CD4-positive, alpha-beta T cell (primary cell): ENCODE data around the gene PLCXD1. TPM values are rescaled to one million over a fixed set of nuclear protein-coding genes. Genes with fewer than 3 reads are reported as not detected.

Experiments used
- ATAC-seq: fragments of 200-7000 bp; cut with Tn5 transposase; one replicate; pipeline ENCODE4 v1.10.0; 2022; ENCODE audit warnings: mild to moderate bottlenecking; ENCODE audit not compliant: poor library complexity
- CTCF ChIA-PET: fragments of 350-600 bp; sonication (Branson Sonifier 250); formaldehyde crosslinking; loops from one replicate; lab custom pipeline; 2021; ENCODE audit warnings: antibody characterized with exemption, inconsistent platforms; lab: Charles Lee
- POLR2A ChIA-PET: fragments of 350-600 bp; sonication (Branson Sonifier 250); formaldehyde crosslinking; loops from one replicate; lab custom pipeline; 2021; ENCODE audit warnings: antibody characterized with exemption, inconsistent platforms; lab: Charles Lee
- DNase-seq, 14 experiments: peaks; one replicate each; pipeline ENCODE4 v3.0.0-alpha.2; 2013 to 2020; ENCODE audit warnings: mixed read lengths in 2 of 14
- H3K27ac ChIP-seq, 2 donors: one replicate each; pipeline versions ENCODE4 v1.5.1 to v1.7.0; 2013; ENCODE audit warnings: low read length in 2 of 2, low read depth in 1 of 2, mild to moderate bottlenecking in 1 of 2
- H3K27me3 ChIP-seq, 2 experiments: 1 replicate in 1 of 2; 2 replicates in 1 of 2; pipeline versions ENCODE4 v1.6.1 to v1.7.0; 2013; ENCODE audit warnings: low read length in 2 of 2, control low read depth in 1 of 2, mild to moderate bottlenecking in 1 of 2, moderate library complexity in 1 of 2; ENCODE audit not compliant: insufficient read depth in 2 of 2, control insufficient read depth in 1 of 2
- H3K36me3 ChIP-seq: one replicate; pipeline ENCODE4 v1.6.1; 2013; ENCODE audit warnings: low read length, control low read depth; ENCODE audit not compliant: insufficient read depth
- H3K4me1 ChIP-seq: one replicate; pipeline ENCODE4 v1.6.1; 2013; ENCODE audit warnings: low read length, control low read depth; ENCODE audit not compliant: insufficient read depth
- H3K4me3 ChIP-seq: one replicate; pipeline ENCODE4 v1.5.1; 2013; ENCODE audit warnings: mild to moderate bottlenecking, low read length, moderate library complexity
- H3K9me3 ChIP-seq, 2 experiments: 1 replicate in 1 of 2; 2 replicates in 1 of 2; pipeline versions ENCODE4 v1.6.1 to v1.7.0; 2013; ENCODE audit warnings: low read length in 2 of 2, mild to moderate bottlenecking in 2 of 2, control low read depth in 1 of 2, moderate library complexity in 1 of 2; ENCODE audit not compliant: control insufficient read depth in 1 of 2, insufficient read depth in 1 of 2
- H3K27ac Mint-ChIP-seq: one replicate; pipeline ENCODE4 v1.8.0; 2020; ENCODE audit warnings: mixed read lengths
- H3K27me3 Mint-ChIP-seq: one replicate; pipeline ENCODE4 v1.8.0; 2021; ENCODE audit warnings: mixed read lengths
- H3K36me3 Mint-ChIP-seq: one replicate; pipeline ENCODE4 v1.8.0; 2021; ENCODE audit warnings: low read depth, mixed read lengths
- H3K4me1 Mint-ChIP-seq: one replicate; pipeline ENCODE4 v1.8.0; 2021; ENCODE audit warnings: low read depth, mixed read lengths
- H3K4me3 Mint-ChIP-seq: one replicate; pipeline ENCODE4 v1.8.0; 2020; ENCODE audit warnings: mild to moderate bottlenecking, mixed read lengths
- H3K9me3 Mint-ChIP-seq: one replicate; pipeline ENCODE4 v1.8.0; 2020; ENCODE audit warnings: mixed read lengths
- intact Hi-C, 2 experiments: fragments of 100-400 bp; cut with DNase I in 1 of 2; cut with micrococcal nuclease in 1 of 2; formaldehyde crosslinking; loops; one replicate each; pipeline versions ENCODE4 v1.15.1 to v1.9.0; 2023 to 2025; cut with DNase I, micrococcal nuclease
- total RNA-seq, 174 experiments: library from RNA in 2 of 174; stranded (reverse) in 2 of 174; gene quantifications; one replicate each; pipeline ENCODE4 v1.2.3 and lab custom pipeline; 2021 to 2026
- TF ChIP-seq, protein P1 (sequence below): fragments of 200-600 bp; IDR thresholded peaks from one replicate; pipeline ENCODE4 v1.8.0; 2022; ENCODE audit warnings: antibody characterized with exemption, mild to moderate bottlenecking

PLCXD1 gene
- total RNA-seq, 2 experiments from 2014 or later = 33.0 to 35.8 TPM

GRCh38 chrX:307261-308111 lies 26.3 kb downstream of the PLCXD1 start:
- Mint-ChIP-seq H3K9me3 (no peaks in the 10 kb centered on the region), H3K4me3 (no peak overlapping the region), H3K4me1 (no peaks in the 10 kb centered on the region), H3K36me3 (peaks cover 63% of the 10 kb centered on the region), H3K27ac (no peak overlapping the region), H3K27me3 (no peaks in the 10 kb centered on the region)
- intact Hi-C loops = no loop called here
- POLR2A ChIA-PET = no interaction called here
- CTCF ChIA-PET = no interaction called here
- Histone ChIP-seq H3K27ac (no peak overlapping the region), H3K27me3 (no peaks in the 10 kb centered on the region), H3K36me3 (peaks cover 54% of the 10 kb centered on the region), H3K4me1 (no peaks in the 10 kb centered on the region), H3K9me3 (peaks cover 0 to 28% of the 10 kb centered on the region in 2 experiments), H3K4me3 (no peak overlapping the region)
- DNase-seq (peak in 1 of 14 experiments; percentile 20), ATAC-seq (peak; percentile 25)
- TF ChIP-seq, protein P1, sequence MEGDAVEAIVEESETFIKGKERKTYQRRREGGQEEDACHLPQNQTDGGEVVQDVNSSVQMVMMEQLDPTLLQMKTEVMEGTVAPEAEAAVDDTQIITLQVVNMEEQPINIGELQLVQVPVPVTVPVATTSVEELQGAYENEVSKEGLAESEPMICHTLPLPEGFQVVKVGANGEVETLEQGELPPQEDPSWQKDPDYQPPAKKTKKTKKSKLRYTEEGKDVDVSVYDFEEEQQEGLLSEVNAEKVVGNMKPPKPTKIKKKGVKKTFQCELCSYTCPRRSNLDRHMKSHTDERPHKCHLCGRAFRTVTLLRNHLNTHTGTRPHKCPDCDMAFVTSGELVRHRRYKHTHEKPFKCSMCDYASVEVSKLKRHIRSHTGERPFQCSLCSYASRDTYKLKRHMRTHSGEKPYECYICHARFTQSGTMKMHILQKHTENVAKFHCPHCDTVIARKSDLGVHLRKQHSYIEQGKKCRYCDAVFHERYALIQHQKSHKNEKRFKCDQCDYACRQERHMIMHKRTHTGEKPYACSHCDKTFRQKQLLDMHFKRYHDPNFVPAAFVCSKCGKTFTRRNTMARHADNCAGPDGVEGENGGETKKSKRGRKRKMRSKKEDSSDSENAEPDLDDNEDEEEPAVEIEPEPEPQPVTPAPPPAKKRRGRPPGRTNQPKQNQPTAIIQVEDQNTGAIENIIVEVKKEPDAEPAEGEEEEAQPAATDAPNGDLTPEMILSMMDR = no peak

- ChIA-PET POLR2A (no interaction called here), CTCF (no interaction called here)
- H3K27me3 ChIP-seq = no peaks in the 10 kb centered on the region
- peaks cover 0 to 24% of the 10 kb centered on the region in 2 experiments for H3K9me3 ChIP-seq
- ATAC-seq (no peak), DNase-seq (no peak)
- intact Hi-C loops = no loop called here
- no peak overlapping the region for H3K4me3 ChIP-seq
- no peak overlapping the region for H3K4me3 Mint-ChIP-seq
- H3K4me1 Mint-ChIP-seq = no peaks in the 10 kb centered on the region
- no peak overlapping the region for H3K27ac Mint-ChIP-seq
- H3K36me3 Mint-ChIP-seq = peaks cover 67% of the 10 kb centered on the region
- H3K27ac ChIP-seq = no peak overlapping the region
- TF ChIP-seq, protein P1 = no peak
- H3K27me3 Mint-ChIP-seq = no peaks in the 10 kb centered on the region
- H3K36me3 ChIP-seq = peaks cover 68% of the 10 kb centered on the region
- no peaks in the 10 kb centered on the region for H3K9me3 Mint-ChIP-seq
- H3K4me1 ChIP-seq = no peaks in the 10 kb centered on the region
Measured at GRCh38 chrX:308821-309520, 27.8 kb downstream of the PLCXD1 start.

DNA sequence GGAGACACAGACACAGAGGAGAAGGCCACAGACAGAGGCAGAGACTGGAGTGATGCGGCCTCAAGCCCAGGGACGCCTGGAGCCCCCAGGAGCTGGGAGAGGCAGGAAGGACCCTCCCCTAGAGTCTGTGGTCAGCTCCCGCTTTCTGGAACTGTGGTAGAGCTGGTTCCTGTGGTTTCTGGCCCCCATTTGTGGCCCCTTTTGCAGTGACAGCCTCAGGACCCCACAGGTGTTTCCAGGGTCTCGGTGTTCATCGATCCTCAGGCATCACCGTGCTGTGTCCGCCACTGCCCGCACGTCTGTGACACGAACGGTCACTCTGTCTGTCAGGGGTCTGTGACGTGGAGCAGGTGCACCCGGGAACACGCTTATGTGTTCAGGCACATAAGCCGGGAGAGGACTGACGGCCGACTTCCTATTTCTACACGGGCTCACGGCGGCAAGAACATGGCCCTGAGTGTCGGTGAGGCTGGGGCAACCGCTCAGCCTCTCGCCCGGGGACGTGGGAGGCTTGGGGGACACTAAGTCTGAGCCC lies 29.5 kb downstream of the PLCXD1 start:
- H3K4me3 ChIP-seq = no peak overlapping the region
- Mint-ChIP-seq H3K27ac (no peak overlapping the region), H3K4me1 (no peaks in the 10 kb centered on the region), H3K27me3 (no peaks in the 10 kb centered on the region), H3K9me3 (no peaks in the 10 kb centered on the region), H3K36me3 (peaks cover 57% of the 10 kb centered on the region), H3K4me3 (no peak overlapping the region)
- peaks cover 75% of the 10 kb centered on the region for H3K36me3 ChIP-seq
- TF ChIP-seq, protein P1 = no peak
- POLR2A ChIA-PET = no interaction called here
- no peak overlapping the region for H3K27ac ChIP-seq
- peaks cover 0 to 18% of the 10 kb centered on the region in 2 experiments for H3K9me3 ChIP-seq
- ATAC-seq (no peak), DNase-seq (no peak)
- H3K27me3 ChIP-seq = no peaks in the 10 kb centered on the region
- no peaks in the 10 kb centered on the region for H3K4me1 ChIP-seq
- intact Hi-C loops = no loop called here
- CTCF ChIA-PET = no interaction called here
